IMR-90 (cell line): ENCODE measurements around the gene RXRG. TPM values are rescaled to one million over a fixed set of nuclear protein-coding genes. Genes with fewer than 3 reads are reported as not detected.

Experiments
- ATAC-seq: fragments of 200-7000 bp; cut with Tn5 transposase; 2 replicates; pipeline ENCODE4 v1.9.1; 2020; ENCODE audit warnings: low read depth, mild to moderate bottlenecking, moderate library complexity
- BruUV-seq: library from RNA; stranded (reverse); fragments of 400-500 nt; replicated peaks from 2 replicates; lab custom pipeline; 2021; lab: Mats Ljungman, UMichigan
- CTCF ChIA-PET: fragments of 300-600 bp; formaldehyde crosslinking; extraction: SDS; loops from one replicate; lab custom pipeline; 2021; ENCODE audit warnings: antibody characterized with exemption; lab: Yijun Ruan, JAX
- POLR2A ChIA-PET: fragments of 300-600 bp; sonication (Branson Sonifier 250); formaldehyde crosslinking; loops from one replicate; lab custom pipeline; 2022; ENCODE audit warnings: antibody characterized with exemption; ENCODE audit not compliant: unreplicated experiment; lab: Charles Lee
- DNase-seq: peaks from one replicate; pipeline ENCODE4 v3.0.0; 2013
- H2AFZ ChIP-seq: replicated peaks from 2 replicates; pipeline ENCODE3; 2013; ENCODE audit warnings: low read length, mild to moderate bottlenecking; ENCODE audit not compliant: poor library complexity
- H2AK5ac ChIP-seq: 2 replicates; pipeline ENCODE4 v1.6.1; 2013; ENCODE audit warnings: low read depth, low read length, inconsistent platforms
- H2AK9ac ChIP-seq: replicated peaks from 2 replicates; pipeline ENCODE3; 2013; ENCODE audit warnings: mild to moderate bottlenecking, low read depth, low read length, moderate library complexity; ENCODE audit not compliant: poor library complexity
- H2BK120ac ChIP-seq: 2 replicates; pipeline ENCODE4 v1.6.1; 2013; ENCODE audit warnings: low read depth, low read length, inconsistent platforms
- H2BK15ac ChIP-seq: 3 replicates; pipeline ENCODE4 v1.6.1; 2013; ENCODE audit warnings: low read depth, low read length, inconsistent platforms
- H2BK20ac ChIP-seq: 2 replicates; pipeline ENCODE4 v1.6.1; 2013; ENCODE audit warnings: low read depth, mild to moderate bottlenecking, inconsistent platforms, low read length, moderate library complexity
- H2BK5ac ChIP-seq: 2 replicates; pipeline ENCODE4 v1.6.1; 2013; ENCODE audit warnings: mild to moderate bottlenecking, low read depth, low read length, inconsistent platforms; ENCODE audit not compliant: poor library complexity, severe bottlenecking
- H3K14ac ChIP-seq: replicated peaks from 2 replicates; pipeline ENCODE4 v1.6.1; 2013; ENCODE audit warnings: low read depth, low read length, inconsistent platforms
- H3K18ac ChIP-seq: 2 replicates; pipeline ENCODE4 v1.6.1; 2013; ENCODE audit warnings: low read depth, low read length, control low read depth
- H3K23ac ChIP-seq: 2 replicates; pipeline ENCODE4 v1.6.1; 2013; ENCODE audit warnings: low read depth, low read length, inconsistent platforms
- H3K27ac ChIP-seq: 2 replicates; pipeline ENCODE4 v1.5.1; 2013; ENCODE audit warnings: mild to moderate bottlenecking, control low read depth, low read length; ENCODE audit not compliant: insufficient read depth
- H3K27me3 ChIP-seq: 2 replicates; pipeline ENCODE4 v1.6.1; 2013; ENCODE audit warnings: low read length; ENCODE audit not compliant: control insufficient read depth, insufficient read depth
- H3K36me3 ChIP-seq: 2 replicates; pipeline ENCODE4 v1.6.1; 2013; ENCODE audit warnings: low read length, mixed read lengths; ENCODE audit not compliant: control insufficient read depth, insufficient read depth
- H3K4ac ChIP-seq: 2 replicates; pipeline ENCODE4 v1.6.1; 2013; ENCODE audit warnings: low read depth, low read length, inconsistent platforms
- H3K4me1 ChIP-seq: 2 replicates; pipeline ENCODE4 v1.6.1; 2013; ENCODE audit warnings: low read length, mixed read lengths; ENCODE audit not compliant: control insufficient read depth, insufficient read depth
- H3K4me2 ChIP-seq: 2 replicates; pipeline ENCODE4 v1.6.1; 2013; ENCODE audit warnings: low read depth, mild to moderate bottlenecking, control low read depth, low read length, moderate library complexity
- H3K4me3 ChIP-seq: 2 replicates; pipeline ENCODE4 v1.5.1; 2013; ENCODE audit warnings: low read depth, mild to moderate bottlenecking, control low read depth, low read length, moderate library complexity; ENCODE audit not compliant: insufficient read depth
- H3K56ac ChIP-seq: 2 replicates; pipeline ENCODE4 v1.6.1; 2013; ENCODE audit warnings: low read length, inconsistent platforms; ENCODE audit not compliant: insufficient read depth; ENCODE audit errors: extremely low read depth
- H3K79me1 ChIP-seq, 2 experiments: 2 replicates each; pipeline ENCODE4 v1.6.1; 2013; ENCODE audit warnings: low read length in 2 of 2, inconsistent platforms in 1 of 2, low read depth in 1 of 2
- H3K9ac ChIP-seq: 2 replicates; pipeline ENCODE4 v1.6.1; 2013; ENCODE audit warnings: low read depth, low read length, control low read depth
- H3K9me1 ChIP-seq: 2 replicates; pipeline ENCODE4 v1.6.1; 2013; ENCODE audit warnings: low read length, inconsistent platforms; ENCODE audit not compliant: insufficient read depth
- H3K9me3 ChIP-seq: 2 replicates; pipeline ENCODE4 v1.6.1; 2013; ENCODE audit warnings: low read length; ENCODE audit not compliant: control insufficient read depth, insufficient read depth
- H4K20me1 ChIP-seq: 2 replicates; pipeline ENCODE4 v1.6.1; 2013; ENCODE audit warnings: low read length, inconsistent platforms; ENCODE audit not compliant: insufficient read depth
- H4K5ac ChIP-seq: 2 replicates; pipeline ENCODE4 v1.6.1; 2013; ENCODE audit warnings: mild to moderate bottlenecking, low read depth, low read length, control low read depth
- H4K8ac ChIP-seq, 2 experiments: 2 replicates each; pipeline ENCODE4 v1.6.1; 2013; ENCODE audit warnings: low read depth in 2 of 2, low read length in 2 of 2, control low read depth in 1 of 2, inconsistent platforms in 1 of 2
- H4K91ac ChIP-seq: 2 replicates; pipeline ENCODE4 v1.6.1; 2013; ENCODE audit warnings: low read depth, low read length, inconsistent platforms; ENCODE audit not compliant: insufficient read depth
- BHLHE40 ChIP-seq: fragments of 150-350 bp; IDR thresholded peaks from 2 replicates; pipeline ENCODE4 v1.6.1; 2016; ENCODE audit warnings: mild to moderate bottlenecking, low read depth, low read length
- CEBPB ChIP-seq: IDR thresholded peaks from 2 replicates; pipeline ENCODE4 v1.6.1; 2012; ENCODE audit warnings: low read depth, low read length, improper control_type of control experiment
- CHD1 ChIP-seq: IDR thresholded peaks from 2 replicates; pipeline ENCODE4 v1.6.1; 2012; ENCODE audit warnings: low read depth, low read length, improper control_type of control experiment
- FOS ChIP-seq: fragments of 150-350 bp; IDR thresholded peaks from 2 replicates; pipeline ENCODE4 v1.6.1; 2016; ENCODE audit warnings: low read depth, low read length
- MAFK ChIP-seq: IDR thresholded peaks from 2 replicates; pipeline ENCODE4 v1.6.1; 2012; ENCODE audit warnings: low read depth, low read length, improper control_type of control experiment
- MAZ ChIP-seq: IDR thresholded peaks from 2 replicates; pipeline ENCODE4 v1.6.1; 2012; ENCODE audit warnings: low read depth, mild to moderate bottlenecking, low read length, improper control_type of control experiment, moderate library complexity, borderline replicate concordance
- MXI1 ChIP-seq: IDR thresholded peaks from 2 replicates; pipeline ENCODE4 v1.6.1; 2012; ENCODE audit warnings: low read depth, mild to moderate bottlenecking, low read length, moderate library complexity, borderline replicate concordance
- NFE2L2 ChIP-seq: fragments of 150-350 bp; IDR thresholded peaks from 2 replicates; pipeline ENCODE4 v1.6.1; 2016; ENCODE audit warnings: low read depth, mild to moderate bottlenecking, low read length
- POLR2A ChIP-seq: IDR thresholded peaks from 2 replicates; pipeline ENCODE4 v1.6.1; 2012; ENCODE audit warnings: mild to moderate bottlenecking, low read depth, low read length
- RAD21 ChIP-seq: IDR thresholded peaks from 2 replicates; pipeline ENCODE4 v1.6.1; 2012; ENCODE audit warnings: low read length, improper control_type of control experiment
- RCOR1 ChIP-seq: IDR thresholded peaks from 2 replicates; pipeline ENCODE4 v1.6.1; 2012; ENCODE audit warnings: mild to moderate bottlenecking, low read length, improper control_type of control experiment; ENCODE audit not compliant: insufficient replicate concordance
- RFX5 ChIP-seq: IDR thresholded peaks from 2 replicates; pipeline ENCODE4 v1.8.0; 2012; ENCODE audit warnings: low read depth, mild to moderate bottlenecking, low read length, moderate library complexity
- SMC3 ChIP-seq: fragments of 150-350 bp; IDR thresholded peaks from 2 replicates; pipeline ENCODE4 v1.6.1; 2016; ENCODE audit warnings: low read depth, mild to moderate bottlenecking, antibody characterized with exemption, low read length, moderate library complexity
- USF2 ChIP-seq: fragments of 150-350 bp; IDR thresholded peaks from 2 replicates; pipeline ENCODE4 v1.6.1; 2017; ENCODE audit warnings: mild to moderate bottlenecking, antibody characterized with exemption, low read length, low read depth
- WGBS, 2 experiments: methylation state at CpG; one replicate each; pipeline versions ENCODE4 v1.1.5 to v1.1.7; 2013; ENCODE audit warnings: missing lambda C conversion rate in 2 of 2; ENCODE audit not compliant: insufficient read length in 1 of 2; ENCODE audit errors: extremely low coverage in 2 of 2; 5-methylcytosine and 5-hydroxymethylcytosine counted together
- dilution Hi-C: fragments of 300-500 bp; cut with HindIII; formaldehyde crosslinking; loops from one replicate; pipeline ENCODE4 v1.14.3; 2018; ENCODE audit warnings: low sequenced_read_pairs; ENCODE audit not compliant: unreplicated experiment
- in situ Hi-C: fragments of 300-500 bp; cut with MboI; formaldehyde crosslinking; loops from 3 replicates; pipeline ENCODE4 v1.14.3; 2019; ENCODE audit warnings: low sequenced_read_pairs, inconsistent platforms, mixed read lengths
- intact Hi-C: fragments of 100-400 bp; cut with micrococcal nuclease; formaldehyde crosslinking; loops from 2 replicates; pipeline ENCODE4 v1.10.0; 2022
- polyA plus RNA-seq, 3 experiments: library from polyadenylated mRNA; depleted of rRNA; stranded (reverse); fragments of >200 nt; gene quantifications; 2 replicates each; pipeline ENCODE4 v1.2.3, GENCODE V29; 2012; ENCODE audit warnings: low replicate concordance in 1 of 3
- total RNA-seq: library from RNA; depleted of rRNA; stranded (reverse); fragments of >200 nt; gene quantifications from 2 replicates; pipeline ENCODE4 v1.2.3, GENCODE V29; 2012
- TF ChIP-seq, protein P1 (sequence below): fragments of 150-350 bp; IDR thresholded peaks from 2 replicates; pipeline ENCODE4 v1.6.1; 2016; ENCODE audit warnings: low read depth, mild to moderate bottlenecking, low read length, moderate library complexity, borderline replicate concordance
- TF ChIP-seq, protein P2 (sequence below): conservative IDR thresholded peaks from 2 replicates; pipeline ENCODE4 v1.5.1; 2012; ENCODE audit warnings: mild to moderate bottlenecking, low read depth, low read length, improper control_type of control experiment

Gene RXRG
- total and polyA plus RNA-seq, 2 of the 4 experiments (the other 2 are of a cell fraction): not detected

- no peak overlapping the region for H2BK15ac ChIP-seq
- DNase-seq: no peak
- no peak overlapping the region for H2BK5ac ChIP-seq
- no peak overlapping the region for H3K23ac ChIP-seq
- no CpG with 5 or more reads among the region's 6 CpGs for WGBS, 2 experiments
- POLR2A ChIA-PET: no interaction called here
- H3K9ac ChIP-seq: no peak overlapping the region
- H4K91ac ChIP-seq: no peak overlapping the region
- H4K20me1 ChIP-seq: no peaks in the 10 kb centered on the region
- no peak overlapping the region for H3K4ac ChIP-seq
- in situ Hi-C loops: no loop called here
- no peak overlapping the region for H3K27ac ChIP-seq
- peaks cover 8% of the 10 kb centered on the region for H3K27me3 ChIP-seq
- CTCF ChIA-PET: no interaction called here
- H3K36me3 ChIP-seq: no peaks in the 10 kb centered on the region
- no peak overlapping the region for H3K56ac ChIP-seq
- H2AFZ ChIP-seq: no peak overlapping the region
- BruUV-seq: no TSS peak
- TF ChIP-seq CHD1 (no peak), RAD21 (no peak), BHLHE40 (no peak), FOS (no peak), CEBPB (no peak), RCOR1 (no peak), MAFK (no peak), MXI1 (no peak), POLR2A (no peak), RFX5 (no peak), NFE2L2 (no peak), USF2 (no peak), SMC3 (no peak), MAZ (no peak)
- TF ChIP-seq, protein P1, sequence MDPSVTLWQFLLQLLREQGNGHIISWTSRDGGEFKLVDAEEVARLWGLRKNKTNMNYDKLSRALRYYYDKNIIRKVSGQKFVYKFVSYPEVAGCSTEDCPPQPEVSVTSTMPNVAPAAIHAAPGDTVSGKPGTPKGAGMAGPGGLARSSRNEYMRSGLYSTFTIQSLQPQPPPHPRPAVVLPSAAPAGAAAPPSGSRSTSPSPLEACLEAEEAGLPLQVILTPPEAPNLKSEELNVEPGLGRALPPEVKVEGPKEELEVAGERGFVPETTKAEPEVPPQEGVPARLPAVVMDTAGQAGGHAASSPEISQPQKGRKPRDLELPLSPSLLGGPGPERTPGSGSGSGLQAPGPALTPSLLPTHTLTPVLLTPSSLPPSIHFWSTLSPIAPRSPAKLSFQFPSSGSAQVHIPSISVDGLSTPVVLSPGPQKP: no peak
- TF ChIP-seq, protein P2, sequence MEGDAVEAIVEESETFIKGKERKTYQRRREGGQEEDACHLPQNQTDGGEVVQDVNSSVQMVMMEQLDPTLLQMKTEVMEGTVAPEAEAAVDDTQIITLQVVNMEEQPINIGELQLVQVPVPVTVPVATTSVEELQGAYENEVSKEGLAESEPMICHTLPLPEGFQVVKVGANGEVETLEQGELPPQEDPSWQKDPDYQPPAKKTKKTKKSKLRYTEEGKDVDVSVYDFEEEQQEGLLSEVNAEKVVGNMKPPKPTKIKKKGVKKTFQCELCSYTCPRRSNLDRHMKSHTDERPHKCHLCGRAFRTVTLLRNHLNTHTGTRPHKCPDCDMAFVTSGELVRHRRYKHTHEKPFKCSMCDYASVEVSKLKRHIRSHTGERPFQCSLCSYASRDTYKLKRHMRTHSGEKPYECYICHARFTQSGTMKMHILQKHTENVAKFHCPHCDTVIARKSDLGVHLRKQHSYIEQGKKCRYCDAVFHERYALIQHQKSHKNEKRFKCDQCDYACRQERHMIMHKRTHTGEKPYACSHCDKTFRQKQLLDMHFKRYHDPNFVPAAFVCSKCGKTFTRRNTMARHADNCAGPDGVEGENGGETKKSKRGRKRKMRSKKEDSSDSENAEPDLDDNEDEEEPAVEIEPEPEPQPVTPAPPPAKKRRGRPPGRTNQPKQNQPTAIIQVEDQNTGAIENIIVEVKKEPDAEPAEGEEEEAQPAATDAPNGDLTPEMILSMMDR: no peak
- no peak overlapping the region for H4K8ac ChIP-seq
- no peak for ATAC-seq
- H3K14ac ChIP-seq: no peak overlapping the region
- no peaks in the 10 kb centered on the region for H3K9me1 ChIP-seq
- dilution Hi-C loops: no loop called here
- no peak overlapping the region for H2AK9ac ChIP-seq
- H3K79me1 ChIP-seq: no peaks in the 10 kb centered on the region
- no peaks in the 10 kb centered on the region for H3K4me1 ChIP-seq
- intact Hi-C loops: no loop called here
- no peak overlapping the region for H2AK5ac ChIP-seq
- no peak overlapping the region for H3K18ac ChIP-seq
- H4K5ac ChIP-seq: no peak overlapping the region
- no peak overlapping the region for H3K4me3 ChIP-seq
- H3K4me2 ChIP-seq: no peak overlapping the region
- H2BK20ac ChIP-seq: no peak overlapping the region
- no peaks in the 10 kb centered on the region for H3K9me3 ChIP-seq
- no peak overlapping the region for H2BK120ac ChIP-seq
Observed at GRCh38 chr1:165439330-165439729, 5.6 kb downstream of the RXRG start.
